ENCODE data around the gene JUNB. TPM values are rescaled to one million over a fixed set of nuclear protein-coding genes. Genes with fewer than 3 reads are reported as not detected.

JUNB gene
- total RNA-seq, 2 donors from 2014 or later, result 574 to 618 TPM

DNA sequence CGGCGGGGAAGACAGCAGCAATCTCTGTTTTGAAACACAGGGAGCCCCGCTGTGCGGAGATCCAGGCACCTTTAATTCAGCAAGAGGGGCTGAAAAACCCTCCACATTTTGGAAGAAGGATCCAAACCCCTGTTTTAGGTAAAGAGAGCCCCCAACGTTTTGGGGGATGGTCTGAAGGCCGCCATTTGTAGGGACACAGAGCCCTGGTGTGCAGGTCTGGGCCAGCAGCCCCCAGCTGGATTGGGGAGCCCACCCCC, 12.5 kb upstream of the JUNB start:
- Mint-ChIP-seq H3K27ac (peak overlapping the region; percentile 86), H3K36me3 (ENCODE audit: insufficient read depth in 2 of 2) (no peaks in the 10 kb centered on the region), H3K4me1 (ENCODE audit: low read depth) (peaks cover 56% of the 10 kb centered on the region), H3K4me3 (peak overlapping the region; percentile 97 to 99), H3K9me3 (no peaks in the 10 kb centered on the region), H3K27me3 (ENCODE audit: low read depth) (no peaks in the 10 kb centered on the region)
- DNase-seq (no peak), ATAC-seq (replicated peaks in 1 of 2) (no peak)

GRCh38 chr19:12779162-12779993, 11.9 kb upstream of the JUNB start:
- peaks cover 50% of the 10 kb centered on the region for H3K4me1 Mint-ChIP-seq (ENCODE audit: low read depth)
- H3K4me3 Mint-ChIP-seq, result peak overlapping the region; percentile 97 to 99
- no peaks in the 10 kb centered on the region for H3K9me3 Mint-ChIP-seq
- DNase-seq, result peak; percentile 35 to 48
- peak overlapping the region; percentile 75 for H3K27ac Mint-ChIP-seq
- H3K36me3 Mint-ChIP-seq (ENCODE audit: insufficient read depth in 2 of 2), result no peaks in the 10 kb centered on the region
- no peaks in the 10 kb centered on the region for H3K27me3 Mint-ChIP-seq (ENCODE audit: low read depth)
- ATAC-seq (replicated peaks in 1 of 2), result no peak

DNA sequence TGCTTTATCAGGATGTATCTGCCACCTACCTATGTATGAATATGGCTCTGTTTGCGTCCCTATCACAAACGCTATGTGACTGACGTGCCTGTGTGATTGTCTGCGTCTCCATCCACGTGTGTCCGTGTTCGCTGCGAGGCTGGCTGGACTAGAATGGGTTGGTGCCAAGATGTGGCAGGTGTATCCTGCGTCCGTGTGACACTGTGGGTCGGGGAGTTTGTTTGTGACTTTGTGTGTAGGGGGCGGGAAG, 9.2 kb upstream of the JUNB start:
- ATAC-seq (replicated peaks in 1 of 2) (no peak), DNase-seq (no peak)
- Mint-ChIP-seq H3K4me3 (peak overlapping the region; percentile 87), H3K27me3 (ENCODE audit: low read depth) (no peaks in the 10 kb centered on the region), H3K9me3 (no peaks in the 10 kb centered on the region), H3K36me3 (ENCODE audit: insufficient read depth in 2 of 2) (no peaks in the 10 kb centered on the region), H3K4me1 (ENCODE audit: low read depth) (peaks cover 42% of the 10 kb centered on the region), H3K27ac (peak overlapping the region; percentile 86)

GRCh38 chr19:12782424-12783290, 8.6 kb upstream of the JUNB start:
- H3K4me1 Mint-ChIP-seq (ENCODE audit: low read depth), result peaks cover 38% of the 10 kb centered on the region
- no peaks in the 10 kb centered on the region for H3K9me3 Mint-ChIP-seq
- no peaks in the 10 kb centered on the region for H3K36me3 Mint-ChIP-seq (ENCODE audit: insufficient read depth in 2 of 2)
- peak overlapping the region; percentile 87 for H3K4me3 Mint-ChIP-seq
- DNase-seq, result peak; percentile 97
- no peaks in the 10 kb centered on the region for H3K27me3 Mint-ChIP-seq (ENCODE audit: low read depth)
- peak; percentile 55 to 62 for ATAC-seq (replicated peaks in 1 of 2)
- no peak overlapping the region for H3K27ac Mint-ChIP-seq

GRCh38 chr19:12783291-12783848, 7.9 kb upstream of the JUNB start:
- ATAC-seq (replicated peaks in 1 of 2) (peak; percentile 36 to 47), DNase-seq (peak in 1 of 2 donors; percentile 93)
- Mint-ChIP-seq H3K4me3 (peak overlapping the region in 1 of 2 donors; percentile 79), H3K4me1 (ENCODE audit: low read depth) (peaks cover 41% of the 10 kb centered on the region), H3K9me3 (no peaks in the 10 kb centered on the region), H3K27ac (peak overlapping the region; percentile 69), H3K36me3 (ENCODE audit: insufficient read depth in 2 of 2) (no peaks in the 10 kb centered on the region), H3K27me3 (ENCODE audit: low read depth) (no peaks in the 10 kb centered on the region)

DNA sequence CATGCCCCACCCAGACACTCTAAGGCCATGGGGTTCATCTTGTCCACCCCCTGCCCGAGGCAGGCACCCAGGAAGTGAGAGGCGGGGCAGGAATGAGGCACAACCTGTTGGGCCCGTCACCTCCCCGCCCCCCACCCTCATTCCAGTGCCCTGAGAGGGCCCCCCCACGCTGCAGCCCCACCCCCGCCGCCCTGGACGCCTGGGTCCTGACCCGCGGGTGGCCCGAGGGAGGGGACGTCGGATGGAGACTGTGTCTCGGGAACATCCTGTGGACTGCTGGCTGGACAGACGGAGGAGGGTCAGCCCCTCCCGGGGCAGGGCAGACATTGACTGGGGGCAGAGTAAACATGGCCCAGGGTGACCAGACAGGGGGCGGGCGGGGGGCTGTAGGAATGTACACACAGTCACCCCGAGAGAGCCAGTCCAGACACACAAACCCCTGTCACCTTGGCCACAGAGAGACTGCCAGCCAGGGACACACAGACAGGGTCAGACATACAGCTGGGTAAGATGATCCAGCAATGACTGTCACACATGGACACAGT, 7.4 kb upstream of the JUNB start:
- Mint-ChIP-seq H3K4me3 (peak overlapping the region in 1 of 2 donors; percentile 79), H3K9me3 (no peaks in the 10 kb centered on the region), H3K36me3 (ENCODE audit: insufficient read depth in 2 of 2) (no peaks in the 10 kb centered on the region), H3K27ac (peak overlapping the region; percentile 69), H3K27me3 (ENCODE audit: low read depth) (no peaks in the 10 kb centered on the region), H3K4me1 (ENCODE audit: low read depth) (peaks cover 41% of the 10 kb centered on the region)
- peak; percentile 54 to 62 for DNase-seq
- peak in 1 of 2 donors; percentile 3 for ATAC-seq (replicated peaks in 1 of 2)

- H3K9me3 Mint-ChIP-seq, result no peaks in the 10 kb centered on the region
- DNase-seq (peak; percentile 44), ATAC-seq (replicated peaks in 1 of 2) (peak; percentile 1 to 4)
- no peaks in the 10 kb centered on the region for H3K27me3 Mint-ChIP-seq (ENCODE audit: low read depth)
- H3K4me1 Mint-ChIP-seq (ENCODE audit: low read depth), result peaks cover 38% of the 10 kb centered on the region
- no peaks in the 10 kb centered on the region for H3K36me3 Mint-ChIP-seq (ENCODE audit: insufficient read depth in 2 of 2)
- H3K4me3 Mint-ChIP-seq, result no peak overlapping the region
- H3K27ac Mint-ChIP-seq, result no peak overlapping the region
These were observed 6.9 kb upstream of the JUNB start for GRCh38 chr19:12784394-12784870.

GRCh38 chr19:12784871-12785430, 6.3 kb upstream of the JUNB start:
- DNase-seq (peak; percentile 54 to 58), ATAC-seq (replicated peaks in 1 of 2) (peak; percentile 3 to 4)
- Mint-ChIP-seq H3K36me3 (ENCODE audit: insufficient read depth in 2 of 2) (no peaks in the 10 kb centered on the region), H3K4me3 (no peak overlapping the region), H3K27ac (no peak overlapping the region), H3K27me3 (ENCODE audit: low read depth) (no peaks in the 10 kb centered on the region), H3K4me1 (ENCODE audit: low read depth) (peaks cover 33% of the 10 kb centered on the region), H3K9me3 (no peaks in the 10 kb centered on the region)

DNA sequence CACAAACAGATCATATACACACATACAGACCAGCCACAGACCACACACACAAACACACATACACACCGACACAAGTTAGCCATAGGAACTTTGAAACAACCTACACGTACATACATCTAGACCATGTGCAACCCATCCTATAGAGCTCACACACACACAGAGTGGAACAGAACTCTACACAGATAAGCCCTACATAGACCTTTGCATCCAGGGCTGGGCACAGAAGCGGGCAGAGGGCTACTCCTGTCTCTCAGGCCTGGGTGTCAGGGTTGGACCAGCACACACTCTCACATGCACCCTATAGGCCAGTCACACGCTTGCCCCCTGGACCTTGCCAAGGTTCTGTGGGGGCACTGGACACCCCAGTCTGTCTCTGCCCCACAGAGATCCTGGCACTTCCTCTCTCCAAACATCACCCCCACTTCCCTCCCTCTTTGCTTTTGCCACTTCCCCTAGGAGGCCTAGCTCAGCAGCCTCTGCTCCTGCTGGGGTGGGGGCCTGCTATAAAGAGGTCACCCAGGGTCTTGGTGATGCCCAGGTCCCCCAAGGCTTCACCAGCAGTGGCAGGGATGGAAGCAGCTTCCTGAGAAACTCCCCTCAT, 5.8 kb upstream of the JUNB start:
- Mint-ChIP-seq H3K27ac (no peak overlapping the region), H3K9me3 (no peaks in the 10 kb centered on the region), H3K4me3 (no peak overlapping the region), H3K36me3 (ENCODE audit: insufficient read depth in 2 of 2) (no peaks in the 10 kb centered on the region), H3K4me1 (ENCODE audit: low read depth) (peaks cover 28% of the 10 kb centered on the region), H3K27me3 (ENCODE audit: low read depth) (no peaks in the 10 kb centered on the region)
- peak in 1 of 2 donors; percentile 19 for DNase-seq
- no peak for ATAC-seq (replicated peaks in 1 of 2)

DNA sequence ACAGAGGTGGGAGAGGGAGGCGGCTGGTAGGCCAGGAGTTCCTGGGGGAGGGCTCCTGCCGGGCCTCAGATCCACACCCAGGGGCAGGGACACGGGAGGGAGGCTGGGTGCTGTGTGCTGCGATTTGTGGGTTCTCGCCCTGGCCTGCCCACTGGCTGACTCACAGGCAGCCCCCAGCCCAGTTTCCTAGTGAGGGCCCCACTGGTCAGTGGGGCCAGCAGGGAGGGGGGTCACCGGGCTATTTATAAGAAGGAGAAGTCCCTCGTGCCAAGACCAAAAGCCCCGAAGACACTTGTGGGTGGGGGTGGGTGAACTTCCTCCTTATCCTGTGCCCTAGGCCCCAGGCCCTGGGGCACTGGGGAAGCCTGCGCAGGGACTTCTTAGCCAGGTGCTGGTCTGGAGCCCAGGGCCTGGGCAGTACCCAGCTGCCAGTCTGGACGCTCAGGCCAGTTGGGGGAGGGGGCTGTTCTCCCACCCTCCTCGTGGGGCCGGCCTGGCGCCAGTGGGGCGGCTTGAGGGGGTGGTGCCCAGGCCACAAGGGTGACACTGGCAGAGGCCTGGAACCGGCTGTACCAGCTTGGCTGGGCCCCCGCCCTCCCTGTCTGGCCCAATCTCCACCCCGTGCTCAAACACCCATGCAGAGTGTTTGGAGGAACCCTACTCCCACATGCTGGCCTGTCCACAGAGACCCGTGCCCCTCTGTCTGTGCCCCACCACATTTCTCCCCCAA, 5.0 kb upstream of the JUNB start:
- no peak overlapping the region for H3K27ac Mint-ChIP-seq
- peaks cover 4 to 5% of the 10 kb centered on the region in 2 donors for H3K36me3 Mint-ChIP-seq (ENCODE audit: insufficient read depth in 2 of 2)
- peak overlapping the region in 1 of 2 donors; percentile 41 for H3K4me3 Mint-ChIP-seq
- ATAC-seq (replicated peaks in 1 of 2), result no peak
- DNase-seq, result peak in 1 of 2 donors; percentile 17
- peaks cover 27% of the 10 kb centered on the region for H3K4me1 Mint-ChIP-seq (ENCODE audit: low read depth)
- no peaks in the 10 kb centered on the region for H3K9me3 Mint-ChIP-seq
- no peaks in the 10 kb centered on the region for H3K27me3 Mint-ChIP-seq (ENCODE audit: low read depth)

DNA sequence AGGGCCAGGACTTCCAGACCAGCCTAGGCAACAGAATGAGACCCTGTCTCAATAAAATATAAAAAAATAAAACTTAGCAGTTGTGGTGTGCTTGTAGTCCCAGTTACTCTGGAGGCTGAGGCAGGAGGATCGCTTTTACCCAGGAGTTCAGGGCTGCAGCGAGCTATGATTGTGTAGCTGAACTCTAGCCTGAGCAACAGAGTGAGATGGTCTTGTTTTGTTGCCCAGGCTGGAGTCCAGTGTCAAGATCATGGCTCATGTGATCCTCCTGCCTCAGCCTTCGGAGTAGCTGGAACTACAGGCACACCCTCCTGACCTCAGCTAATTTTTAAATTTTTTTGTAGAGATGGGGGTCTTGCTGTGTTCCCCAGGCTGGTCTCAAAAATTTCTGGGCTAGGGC, 4.3 kb upstream of the JUNB start:
- H3K4me3 Mint-ChIP-seq, result peak overlapping the region in 1 of 2 donors; percentile 41
- DNase-seq (no peak), ATAC-seq (replicated peaks in 1 of 2) (no peak)
- H3K27me3 Mint-ChIP-seq (ENCODE audit: low read depth), result no peaks in the 10 kb centered on the region
- H3K27ac Mint-ChIP-seq, result no peak overlapping the region
- peaks cover 5 to 7% of the 10 kb centered on the region in 2 donors for H3K36me3 Mint-ChIP-seq (ENCODE audit: insufficient read depth in 2 of 2)
- H3K4me1 Mint-ChIP-seq (ENCODE audit: low read depth), result peaks cover 21% of the 10 kb centered on the region
- no peaks in the 10 kb centered on the region for H3K9me3 Mint-ChIP-seq

DNA sequence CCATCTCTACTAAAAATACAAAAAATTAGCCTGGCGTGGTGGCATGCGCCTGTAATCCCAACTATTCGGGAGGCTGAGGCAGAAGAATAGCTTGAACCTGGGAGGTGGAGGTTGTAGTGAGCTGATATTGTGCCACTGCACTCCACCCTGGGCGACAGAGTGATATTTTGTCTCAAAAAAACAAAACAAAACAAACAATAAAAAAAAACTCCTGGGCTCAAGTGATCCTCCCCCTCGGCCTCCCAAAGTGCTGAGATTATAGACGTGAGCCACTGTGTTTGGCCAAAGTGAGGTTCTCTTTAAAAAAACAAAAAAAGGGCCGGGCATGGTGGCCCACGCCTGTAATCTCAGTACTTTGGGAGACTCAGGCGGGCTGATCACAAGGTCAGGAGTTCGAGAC, 3.8 kb upstream of the JUNB start:
- H3K27me3 Mint-ChIP-seq (ENCODE audit: low read depth), result no peaks in the 10 kb centered on the region
- peaks cover 5 to 7% of the 10 kb centered on the region in 2 donors for H3K36me3 Mint-ChIP-seq (ENCODE audit: insufficient read depth in 2 of 2)
- DNase-seq (no peak), ATAC-seq (replicated peaks in 1 of 2) (no peak)
- H3K4me1 Mint-ChIP-seq (ENCODE audit: low read depth), result peaks cover 17% of the 10 kb centered on the region
- H3K9me3 Mint-ChIP-seq, result no peaks in the 10 kb centered on the region
- no peak overlapping the region for H3K4me3 Mint-ChIP-seq
- H3K27ac Mint-ChIP-seq, result no peak overlapping the region
